ENCODE results near the gene MCF2L2. TPM values are rescaled to one million over a fixed set of nuclear protein-coding genes. Genes with fewer than 3 reads are reported as not detected.

Gene MCF2L2
- total RNA-seq, 2 donors from 2014 or later: 0.38 to 1.3 TPM

GRCh38 chr3:183349421-183350157 lies 78.8 kb downstream of the MCF2L2 start:
- intact Hi-C loops (cut with DNase I): no loop called here
- no peak for DNase-seq (ENCODE audit: low spot score)

GRCh38 chr3:183342824-183343223 lies 85.6 kb downstream of the MCF2L2 start:
- DNase-seq (ENCODE audit: low spot score): no peak
- intact Hi-C loops (cut with DNase I): no loop called here

GRCh38 chr3:183341545-183342288 lies 86.7 kb downstream of the MCF2L2 start:
- no peak for DNase-seq (ENCODE audit: low spot score)
- intact Hi-C loops (cut with DNase I): no loop called here

- intact Hi-C loops (cut with DNase I): no loop called here
- no peak for DNase-seq (ENCODE audit: low spot score)
These were observed 88.2 kb downstream of the MCF2L2 start for GRCh38 chr3:183340222-183340621.

GRCh38 chr3:183339461-183340086 lies 88.8 kb downstream of the MCF2L2 start:
- DNase-seq (ENCODE audit: low spot score): no peak
- intact Hi-C loops (cut with DNase I): no loop called here

GRCh38 chr3:183338520-183338919 lies 89.9 kb downstream of the MCF2L2 start:
- DNase-seq (ENCODE audit: low spot score): no peak
- intact Hi-C loops (cut with DNase I): no loop called here

- intact Hi-C loops (cut with DNase I): no loop called here
- DNase-seq (ENCODE audit: low spot score): no peak
These were observed 95.9 kb downstream of the MCF2L2 start for GRCh38 chr3:183332487-183332886.

GRCh38 chr3:183331498-183331897 lies 96.9 kb downstream of the MCF2L2 start:
- DNase-seq (ENCODE audit: low spot score): no peak

GRCh38 chr3:183330881-183331280 lies 97.5 kb downstream of the MCF2L2 start:
- no peak for DNase-seq (ENCODE audit: low spot score)
- intact Hi-C loops (cut with DNase I): no loop called here

More at GRCh38 chr3:183331498-183331897, 96.9 kb downstream of the MCF2L2 start:
- intact Hi-C loops (cut with DNase I): no loop called here

- DNase-seq (ENCODE audit: low spot score): no peak
- intact Hi-C loops (cut with DNase I): no loop called here
These were observed 98.9 kb downstream of the MCF2L2 start for GRCh38 chr3:183329543-183329942.

GRCh38 chr3:183328823-183329222 lies 99.6 kb downstream of the MCF2L2 start:
- DNase-seq (ENCODE audit: low spot score): no peak
- intact Hi-C loops (cut with DNase I): no loop called here

- intact Hi-C loops (cut with DNase I): no loop called here
- DNase-seq (ENCODE audit: low spot score): no peak
These were observed 100.3 kb downstream of the MCF2L2 start for GRCh38 chr3:183328164-183328563.

GRCh38 chr3:183327343-183327742 lies 101.1 kb downstream of the MCF2L2 start:
- no peak for DNase-seq (ENCODE audit: low spot score)

GRCh38 chr3:183324083-183324482 lies 104.3 kb downstream of the MCF2L2 start:
- DNase-seq (ENCODE audit: low spot score): no peak
- intact Hi-C loops (cut with DNase I): no loop called here

More at GRCh38 chr3:183327343-183327742, 101.1 kb downstream of the MCF2L2 start:
- intact Hi-C loops (cut with DNase I): no loop called here

GRCh38 chr3:183319371-183319770 lies 109.0 kb downstream of the MCF2L2 start:
- intact Hi-C loops (cut with DNase I): no loop called here
- DNase-seq (ENCODE audit: low spot score): no peak

- DNase-seq (ENCODE audit: low spot score): no peak
- intact Hi-C loops (cut with DNase I): no loop called here
These were observed 109.5 kb downstream of the MCF2L2 start for GRCh38 chr3:183318877-183319276.

GRCh38 chr3:183317886-183318865 lies 110.2 kb downstream of the MCF2L2 start:
- intact Hi-C loops (cut with DNase I): no loop called here
- no peak for DNase-seq (ENCODE audit: low spot score)

- intact Hi-C loops (cut with DNase I): no loop called here
- DNase-seq (ENCODE audit: low spot score): no peak
These were observed 111.1 kb downstream of the MCF2L2 start for GRCh38 chr3:183317271-183317670.

- no peak for DNase-seq (ENCODE audit: low spot score)
- intact Hi-C loops (cut with DNase I): no loop called here
These were observed 112.7 kb downstream of the MCF2L2 start for GRCh38 chr3:183315739-183316138.
